MM.1S (cell line): ENCODE data around the gene ARID3B.

Experiments
- EZH2 ChIP-seq: fragments of 300-600 bp; sonication (generic); optimal IDR thresholded peaks from 2 replicates; pipeline ENCODE3; 2017; ENCODE audit warnings: low read depth, mild to moderate bottlenecking, antibody characterized with exemption, low read length, mixed read lengths
- EZH2phosphoT487 ChIP-seq: fragments of 300-600 bp; sonication (generic); IDR thresholded peaks from 2 replicates; pipeline ENCODE4 v1.6.1; 2018; ENCODE audit warnings: antibody characterized with exemption, low read length
- TF ChIP-seq, protein P1 (sequence below): fragments of 300-600 bp; sonication (generic); IDR thresholded peaks from 2 replicates; pipeline ENCODE4 v1.5.1; 2016; ENCODE audit warnings: antibody characterized with exemption, low read length, mixed read lengths

DNA sequence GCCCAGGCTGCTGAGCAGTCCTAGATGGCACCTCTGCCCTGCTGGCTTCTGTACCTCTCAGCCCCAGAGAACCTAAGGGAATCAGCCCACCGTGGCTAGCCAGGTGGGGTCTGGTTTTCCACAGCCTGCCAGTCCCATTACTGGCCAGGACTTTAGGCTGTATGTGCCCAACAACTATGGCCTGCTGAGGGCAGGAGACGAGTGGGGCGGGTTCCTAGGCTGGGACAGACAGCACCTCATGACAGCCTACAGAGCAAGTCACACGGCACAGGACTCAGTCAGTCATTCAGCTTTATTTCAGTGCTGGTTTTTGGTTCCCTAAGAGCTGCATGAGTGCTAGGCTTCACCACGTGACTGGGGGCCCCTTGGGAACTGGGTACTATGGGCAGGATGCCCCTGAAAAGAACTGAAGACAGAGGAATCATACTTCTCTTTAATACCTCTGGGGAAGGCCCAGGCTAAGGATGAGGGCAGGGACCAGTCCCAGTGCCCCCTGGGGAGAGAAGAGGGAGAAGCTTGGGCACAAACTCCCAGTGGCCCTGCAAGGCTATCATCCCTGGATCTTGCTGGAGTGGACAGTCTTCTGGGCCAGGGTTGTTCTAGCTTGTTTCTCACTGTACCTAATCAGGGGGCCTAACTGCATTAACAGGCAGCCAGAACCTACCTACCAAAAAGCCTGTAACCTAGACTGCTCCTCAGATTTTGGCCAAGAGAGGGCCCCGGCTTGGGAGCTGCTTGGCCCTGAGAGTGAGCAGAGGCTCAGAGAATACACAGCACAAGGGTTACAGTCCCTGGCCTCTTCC, 89.5 kb downstream of the ARID3B start:
- TF ChIP-seq, protein P1, sequence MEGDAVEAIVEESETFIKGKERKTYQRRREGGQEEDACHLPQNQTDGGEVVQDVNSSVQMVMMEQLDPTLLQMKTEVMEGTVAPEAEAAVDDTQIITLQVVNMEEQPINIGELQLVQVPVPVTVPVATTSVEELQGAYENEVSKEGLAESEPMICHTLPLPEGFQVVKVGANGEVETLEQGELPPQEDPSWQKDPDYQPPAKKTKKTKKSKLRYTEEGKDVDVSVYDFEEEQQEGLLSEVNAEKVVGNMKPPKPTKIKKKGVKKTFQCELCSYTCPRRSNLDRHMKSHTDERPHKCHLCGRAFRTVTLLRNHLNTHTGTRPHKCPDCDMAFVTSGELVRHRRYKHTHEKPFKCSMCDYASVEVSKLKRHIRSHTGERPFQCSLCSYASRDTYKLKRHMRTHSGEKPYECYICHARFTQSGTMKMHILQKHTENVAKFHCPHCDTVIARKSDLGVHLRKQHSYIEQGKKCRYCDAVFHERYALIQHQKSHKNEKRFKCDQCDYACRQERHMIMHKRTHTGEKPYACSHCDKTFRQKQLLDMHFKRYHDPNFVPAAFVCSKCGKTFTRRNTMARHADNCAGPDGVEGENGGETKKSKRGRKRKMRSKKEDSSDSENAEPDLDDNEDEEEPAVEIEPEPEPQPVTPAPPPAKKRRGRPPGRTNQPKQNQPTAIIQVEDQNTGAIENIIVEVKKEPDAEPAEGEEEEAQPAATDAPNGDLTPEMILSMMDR: no peak
- TF ChIP-seq EZH2phosphoT487 (no peak), EZH2 (no peak)
